Kidney (tissue), 14 donors: ENCODE results near the gene SWT1. TPM values are rescaled to one million over a fixed set of nuclear protein-coding genes. Genes with fewer than 3 reads are reported as not detected.
A peak's percentile ranks its signal among the peaks of the same experiment; 100 is the strongest.

Source experiments
- DNase-seq, 5 donors: peaks; one replicate each; pipeline ENCODE4 v3.0.0-alpha.2; 2013 to 2020
- FAIRE-seq: peaks from 2 replicates; lab custom pipeline; 2012; peaks lifted over from hg19 to GRCh38; lab: Jason Lieb, UNC
- H3K27ac ChIP-seq, 2 donors: one replicate each; pipeline ENCODE4 v1.7.0; 2013; ENCODE audit warnings: low read depth in 2 of 2, low read length in 2 of 2, inconsistent platforms in 1 of 2
- H3K27me3 ChIP-seq: one replicate; pipeline ENCODE4 v1.7.1; 2013; ENCODE audit warnings: low read length, inconsistent platforms; ENCODE audit not compliant: control insufficient read depth, insufficient read depth
- H3K36me3 ChIP-seq, 3 donors: one replicate each; pipeline versions ENCODE4 v1.7.0 to v1.7.1; 2013; ENCODE audit warnings: low read length in 3 of 3, control low read depth in 1 of 3, inconsistent platforms in 1 of 3; ENCODE audit not compliant: insufficient read depth in 3 of 3, control insufficient read depth in 2 of 3
- H3K4me1 ChIP-seq, 3 donors: one replicate each; pipeline versions ENCODE4 v1.7.0 to v1.7.1; 2013; ENCODE audit warnings: low read length in 3 of 3, inconsistent platforms in 1 of 3, low read depth in 1 of 3; ENCODE audit not compliant: control insufficient read depth in 2 of 3, insufficient read depth in 2 of 3
- H3K4me3 ChIP-seq, 3 donors: one replicate each; pipeline versions ENCODE4 v1.7.0 to v1.8.1; 2013; ENCODE audit warnings: low read length in 3 of 3, control low read depth in 1 of 3, inconsistent platforms in 1 of 3
- H3K9ac ChIP-seq, 3 donors: one replicate each; pipeline versions ENCODE4 v1.7.0 to v1.7.1; 2013; ENCODE audit warnings: low read length in 3 of 3, control low read depth in 1 of 3, inconsistent platforms in 1 of 3
- H3K9me3 ChIP-seq, 3 donors: one replicate each; pipeline versions ENCODE4 v1.7.0 to v1.7.1; 2013; ENCODE audit warnings: low read length in 3 of 3, control low read depth in 1 of 3, inconsistent platforms in 1 of 3; ENCODE audit not compliant: control insufficient read depth in 2 of 3, insufficient read depth in 1 of 3
- intact Hi-C: fragments of 100-400 bp; cut with DNase I; formaldehyde crosslinking; loops from one replicate; pipeline ENCODE4 v1.11.1; 2022
- polyA plus RNA-seq: library from polyadenylated mRNA; stranded (reverse); fragments of 350-450 nt; fragmentation: Illumina TruSeq; extraction: RNeasy Lipid Tissue Mini Kit (QIAGEN cat#74804); gene quantifications from one replicate; pipeline ENCODE4 v1.2.3, GENCODE V29; 2014; ENCODE audit warnings: low read depth, low replicate concordance; ENCODE audit not compliant: insufficient read depth
- total RNA-seq: library from RNA; stranded (reverse); fragmentation: NEBNext Ultra II Directional; extraction: Animal tissue kit (Norgen Biotek cat#: 25700); gene quantifications from one replicate; pipeline ENCODE4 v1.2.1, GENCODE V29; 2021
- TF ChIP-seq, protein P1 (sequence below): IDR thresholded peaks from 3 replicates; pipeline ENCODE4 v1.5.1; 2012; ENCODE audit warnings: mild to moderate bottlenecking, moderate library complexity, borderline replicate concordance; ENCODE audit not compliant: insufficient read depth; ENCODE audit errors: extremely low read depth
- donor health status: control.
- donor health status: control.
- donor health status: control.
- donor health status: control.
- donor health status: control.
- donor health status: DM: yes; HTN: yes; CAD: no.
- donor health status: Normal renal cell carcinoma (clear cell type).

SWT1 gene
- total and polyA plus RNA-seq, 2 donors from 2014 or later, result 2.9 to 6.5 TPM

GRCh38 chr1:185291159-185291558, 134.2 kb downstream of the SWT1 start:
- no peaks in the 10 kb centered on the region for H3K9me3 ChIP-seq
- FAIRE-seq, result no peak
- H3K27ac ChIP-seq, result no peak overlapping the region
- peaks cover 3 to 23% (median 5%) of the 10 kb centered on the region in 3 donors for H3K36me3 ChIP-seq
- no peaks in the 10 kb centered on the region for H3K4me1 ChIP-seq
- H3K9ac ChIP-seq, result no peak overlapping the region
- no peak for DNase-seq
- no peak overlapping the region for H3K4me3 ChIP-seq
- intact Hi-C loops, result no loop called here
- no peaks in the 10 kb centered on the region for H3K27me3 ChIP-seq
- TF ChIP-seq, protein P1, sequence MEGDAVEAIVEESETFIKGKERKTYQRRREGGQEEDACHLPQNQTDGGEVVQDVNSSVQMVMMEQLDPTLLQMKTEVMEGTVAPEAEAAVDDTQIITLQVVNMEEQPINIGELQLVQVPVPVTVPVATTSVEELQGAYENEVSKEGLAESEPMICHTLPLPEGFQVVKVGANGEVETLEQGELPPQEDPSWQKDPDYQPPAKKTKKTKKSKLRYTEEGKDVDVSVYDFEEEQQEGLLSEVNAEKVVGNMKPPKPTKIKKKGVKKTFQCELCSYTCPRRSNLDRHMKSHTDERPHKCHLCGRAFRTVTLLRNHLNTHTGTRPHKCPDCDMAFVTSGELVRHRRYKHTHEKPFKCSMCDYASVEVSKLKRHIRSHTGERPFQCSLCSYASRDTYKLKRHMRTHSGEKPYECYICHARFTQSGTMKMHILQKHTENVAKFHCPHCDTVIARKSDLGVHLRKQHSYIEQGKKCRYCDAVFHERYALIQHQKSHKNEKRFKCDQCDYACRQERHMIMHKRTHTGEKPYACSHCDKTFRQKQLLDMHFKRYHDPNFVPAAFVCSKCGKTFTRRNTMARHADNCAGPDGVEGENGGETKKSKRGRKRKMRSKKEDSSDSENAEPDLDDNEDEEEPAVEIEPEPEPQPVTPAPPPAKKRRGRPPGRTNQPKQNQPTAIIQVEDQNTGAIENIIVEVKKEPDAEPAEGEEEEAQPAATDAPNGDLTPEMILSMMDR, result no peak

DNA sequence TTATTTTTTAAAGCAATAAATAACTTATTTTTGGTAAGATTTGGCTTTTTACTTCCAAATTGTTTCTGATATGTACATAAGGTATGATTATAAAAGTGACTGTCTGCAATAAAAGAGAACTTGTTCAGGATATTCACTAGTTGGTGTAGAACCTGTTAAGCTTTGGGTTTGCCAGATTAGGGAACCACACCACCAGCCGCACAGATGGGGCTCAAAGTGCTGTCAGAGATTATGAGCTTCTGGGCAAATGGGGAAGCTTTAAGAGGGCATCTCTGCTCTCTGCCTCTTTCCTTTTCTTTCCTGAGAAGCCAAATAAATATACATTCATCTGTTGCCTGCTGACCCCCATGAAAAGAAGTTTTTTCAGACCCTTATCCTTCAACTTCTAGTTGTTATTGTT, 134.7 kb downstream of the SWT1 start:
- no peak overlapping the region for H3K9ac ChIP-seq
- intact Hi-C loops, result no loop called here
- H3K9me3 ChIP-seq, result no peaks in the 10 kb centered on the region
- DNase-seq (no peak), FAIRE-seq (no peak)
- TF ChIP-seq, protein P1, result no peak
- no peak overlapping the region for H3K27ac ChIP-seq
- no peak overlapping the region for H3K4me3 ChIP-seq
- H3K27me3 ChIP-seq, result no peaks in the 10 kb centered on the region
- peaks cover 3 to 28% (median 7%) of the 10 kb centered on the region in 3 donors for H3K36me3 ChIP-seq
- no peaks in the 10 kb centered on the region for H3K4me1 ChIP-seq

- Histone ChIP-seq H3K4me3 (no peak overlapping the region), H3K27me3 (no peaks in the 10 kb centered on the region), H3K9ac (no peak overlapping the region), H3K4me1 (no peaks in the 10 kb centered on the region), H3K9me3 (no peaks in the 10 kb centered on the region), H3K36me3 (peaks cover 3 to 34% (median 10%) of the 10 kb centered on the region in 3 donors), H3K27ac (no peak overlapping the region)
- FAIRE-seq (peak; percentile 68), DNase-seq (no peak)
- intact Hi-C loops, result no loop called here
- TF ChIP-seq, protein P1, result no peak
Observed at GRCh38 chr1:185292237-185292636, 135.3 kb downstream of the SWT1 start.

DNA sequence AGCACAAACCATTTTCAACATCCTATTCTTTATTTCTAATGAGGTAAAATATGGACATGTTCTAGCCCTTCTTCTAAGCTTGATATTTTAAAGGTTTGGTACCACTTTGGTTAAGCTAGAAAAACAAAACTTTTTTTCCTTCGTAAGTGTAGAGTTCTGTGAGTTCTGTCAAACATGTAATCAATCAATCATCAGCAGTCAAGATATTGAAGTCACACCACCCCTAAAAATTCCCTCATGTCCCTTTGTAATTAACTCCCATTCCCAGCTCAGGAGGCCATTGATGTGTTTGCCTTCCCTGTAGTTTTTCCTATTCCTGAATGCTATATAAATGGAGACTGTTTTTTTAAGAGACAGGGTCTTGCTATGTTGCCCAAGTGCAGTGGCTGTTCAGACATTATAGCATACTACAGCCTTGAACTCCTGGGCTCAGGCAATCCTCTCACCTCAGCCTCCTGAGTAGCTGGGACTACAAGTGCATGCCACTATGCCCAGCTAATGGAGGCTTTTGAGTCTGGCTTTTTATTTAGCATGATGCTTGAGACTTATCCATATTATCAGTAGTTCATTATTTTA, 137.1 kb downstream of the SWT1 start:
- DNase-seq (no peak), FAIRE-seq (no peak)
- no peak overlapping the region for H3K4me3 ChIP-seq
- H3K4me1 ChIP-seq, result no peaks in the 10 kb centered on the region
- H3K9ac ChIP-seq, result no peak overlapping the region
- H3K9me3 ChIP-seq, result no peaks in the 10 kb centered on the region
- H3K27me3 ChIP-seq, result no peaks in the 10 kb centered on the region
- intact Hi-C loops, result no loop called here
- H3K36me3 ChIP-seq, result peaks cover 3 to 52% (median 17%) of the 10 kb centered on the region in 3 donors
- no peak overlapping the region for H3K27ac ChIP-seq
- TF ChIP-seq, protein P1, result no peak
